Spleen (tissue), 11 donors: ENCODE measurements around the gene CLASP2. TPM values are rescaled to one million over a fixed set of nuclear protein-coding genes. Genes with fewer than 3 reads are reported as not detected.
A peak's percentile ranks its signal among the peaks of the same experiment; 100 is the strongest.
"Not testable (repeated sequence)": the region's sequence is repeated elsewhere in the genome, so short reads cannot be mapped to it uniquely, and the experiment has no call there.

Source experiments
- DNase-seq: peaks from one replicate; pipeline ENCODE4 v3.0.0-alpha.2; 2020
- H3K27ac ChIP-seq, 8 donors: fragments of 200-600 bp; sonication (generic) in 7 of 8; 1 replicate in 4 of 8; 2 replicates in 4 of 8; pipeline versions ENCODE4 v1.5.0 to v1.8.0; 2016 to 2021; ENCODE audit warnings: inconsistent platforms in 4 of 8, mild to moderate bottlenecking in 4 of 8, moderate library complexity in 1 of 8
- H3K27me3 ChIP-seq, 7 donors: fragments of 200-600 bp; sonication (generic) in 6 of 7; replicated peaks in 1 of 7; 1 replicate in 4 of 7; 2 replicates in 3 of 7; pipeline versions ENCODE4 v1.5.0 to v1.8.0; 2016 to 2021; ENCODE audit warnings: inconsistent platforms in 3 of 7, mild to moderate bottlenecking in 1 of 7
- H3K36me3 ChIP-seq, 6 donors: fragments of 200-600 bp; sonication (generic) in 5 of 6; 1 replicate in 4 of 6; 2 replicates in 2 of 6; pipeline versions ENCODE4 v1.5.0 to v1.8.0; 2016 to 2021; ENCODE audit warnings: inconsistent platforms in 2 of 6
- H3K4me1 ChIP-seq, 6 donors: fragments of 200-600 bp; sonication (generic) in 5 of 6; 1 replicate in 3 of 6; 2 replicates in 3 of 6; pipeline versions ENCODE4 v1.5.0 to v1.8.0; 2016 to 2021; ENCODE audit warnings: inconsistent platforms in 3 of 6
- H3K4me3 ChIP-seq, 8 donors: fragments of 200-600 bp; sonication (generic) in 7 of 8; 1 replicate in 4 of 8; 2 replicates in 4 of 8; pipeline versions ENCODE4 v1.5.0 to v1.8.0; 2016 to 2021; ENCODE audit warnings: inconsistent platforms in 4 of 8, mild to moderate bottlenecking in 4 of 8, moderate library complexity in 2 of 8
- H3K9me3 ChIP-seq, 8 donors: fragments of 200-600 bp; sonication (generic) in 7 of 8; 1 replicate in 4 of 8; 2 replicates in 4 of 8; pipeline versions ENCODE4 v1.5.0 to v1.8.0; 2016 to 2021; ENCODE audit warnings: inconsistent platforms in 4 of 8
- CTCF ChIP-seq, 11 experiments: fragments of 200-600 bp in 7 of 11; fragments of 450-650 bp in 4 of 11; sonication (generic) in 4 of 11; IDR thresholded peaks in 8 of 11; conservative IDR thresholded peaks in 3 of 11; 1 replicate in 7 of 11; 2 replicates in 4 of 11; pipeline versions ENCODE4 v1.4.0 to v1.8.0; 2016 to 2021; ENCODE audit warnings: antibody characterized with exemption in 11 of 11, inconsistent platforms in 4 of 11, mild to moderate bottlenecking in 1 of 11
- POLR2A ChIP-seq, 3 donors: fragments of 450-650 bp; IDR thresholded peaks; one replicate each; pipeline ENCODE4 v1.5.1; 2017; ENCODE audit warnings: antibody characterized with exemption in 3 of 3, mild to moderate bottlenecking in 1 of 3
- POLR2AphosphoS5 ChIP-seq, 3 donors: sonication (generic); formaldehyde crosslinking; IDR thresholded peaks; one replicate each; pipeline ENCODE4 v1.5.1; 2017; ENCODE audit warnings: antibody characterized with exemption in 3 of 3
- WGBS, 5 donors: extraction: QIAGEN DNeasy Blood & Tissue Kit in 3 of 5; methylation state at CpG; one replicate each; pipeline versions ENCODE4 v1.1.5 to v1.1.7; 2013 to 2018; 5-methylcytosine and 5-hydroxymethylcytosine counted together
- intact Hi-C: fragments of 100-400 bp; cut with DNase I; formaldehyde crosslinking; loops from one replicate; pipeline ENCODE4 v1.15.0; 2023; ENCODE audit warnings: low total_unique reads
- polyA plus RNA-seq, 3 donors: library from polyadenylated mRNA; stranded (reverse); fragments of 200-250 nt; gene quantifications; one replicate each; pipeline ENCODE4 v1.2.1, GENCODE V29; 2013
- total RNA-seq, 7 donors: library from RNA; depleted of rRNA in 3 of 7; stranded (reverse); fragments of >200 nt in 3 of 7; fragmentation: NEBNext Ultra II Directional in 4 of 7; extraction: Animal tissue kit (Norgen Biotek cat#: 25700) in 4 of 7; gene quantifications; one replicate each; pipeline versions ENCODE4 v1.1.0 to v1.2.1, GENCODE V29; 2016 to 2021
- donor health status: healthy with polysubstance abuse.
- donor health status: DM: no; HTN: no; CAD: no; lungs with moderate emphysema.
- donor health status: DM: no; HTN: no; CAD: no.
- donor health status: Bipolar disorder and iron deficiency.
- donor health status: healthy.
- donor health status: DM: no; HTN: no; CAD: no.
- donor health status: DM: yes; HTN: yes; CAD: no.

The CLASP2 gene
- total and polyA plus RNA-seq, 10 donors: 8.7 to 200 (median 72.5) TPM

GRCh38 chr3:33458446-33458845 lies 259.6 kb downstream of the CLASP2 start:
- intact Hi-C loops: no loop called here
- no peak overlapping the region for H3K27ac ChIP-seq
- H3K27me3 ChIP-seq: no peaks in the 10 kb centered on the region
- no peaks in the 10 kb centered on the region for H3K4me1 ChIP-seq
- WGBS, 5 donors: 78 to 100% (median 95%) methylated on average over 3 of the region's 3 CpGs
- peaks cover 0 to 13% (median 0%) of the 10 kb centered on the region in 6 donors for H3K36me3 ChIP-seq
- H3K4me3 ChIP-seq: no peak overlapping the region
- TF ChIP-seq POLR2A (IDR thresholded peaks at IDR 0.05) (no peak), POLR2AphosphoS5 (IDR thresholded peaks at IDR 0.05) (no peak), CTCF (IDR thresholded peaks at IDR 0.05 in 8 of 11, conservative IDR thresholded peaks at IDR 0.05 in 3 of 11) (no peak)
- peaks cover 5 to 56% (median 37%) of the 10 kb centered on the region in 8 donors for H3K9me3 ChIP-seq
- DNase-seq: no peak

GRCh38 chr3:33456756-33457155 lies 261.3 kb downstream of the CLASP2 start:
- DNase-seq: no peak
- Histone ChIP-seq H3K4me3 (no peak overlapping the region), H3K27me3 (no peaks in the 10 kb centered on the region), H3K9me3 (peaks cover 5 to 59% (median 42%) of the 10 kb centered on the region in 8 donors), H3K36me3 (peaks cover 0 to 13% (median 0%) of the 10 kb centered on the region in 6 donors), H3K4me1 (no peaks in the 10 kb centered on the region), H3K27ac (no peak overlapping the region)
- intact Hi-C loops: no loop called here
- 79 to 96% (median 83%) methylated on average over 2 of the region's 2 CpGs for WGBS, 5 donors
- TF ChIP-seq POLR2A (IDR thresholded peaks at IDR 0.05) (no peak), POLR2AphosphoS5 (IDR thresholded peaks at IDR 0.05) (no peak), CTCF (IDR thresholded peaks at IDR 0.05 in 8 of 11, conservative IDR thresholded peaks at IDR 0.05 in 3 of 11) (no peak)

- H3K27me3 ChIP-seq: no peaks in the 10 kb centered on the region
- H3K36me3 ChIP-seq: peaks cover 0 to 7% (median 0%) of the 10 kb centered on the region in 6 donors
- no peak overlapping the region for H3K4me3 ChIP-seq
- DNase-seq: no peak
- peaks cover 0 to 25% (median 16%) of the 10 kb centered on the region in 8 donors for H3K9me3 ChIP-seq
- 90 to 98% (median 97%) methylated on average over 11 to 19 of the region's 19 CpGs for WGBS, 5 donors
- H3K4me1 ChIP-seq: no peaks in the 10 kb centered on the region
- intact Hi-C loops: no loop called here
- TF ChIP-seq CTCF (IDR thresholded peaks at IDR 0.05 in 8 of 11, conservative IDR thresholded peaks at IDR 0.05 in 3 of 11) (no peak), POLR2AphosphoS5 (IDR thresholded peaks at IDR 0.05) (no peak), POLR2A (IDR thresholded peaks at IDR 0.05) (no peak)
- H3K27ac ChIP-seq: no peak overlapping the region
Measured at GRCh38 chr3:33453331-33453761, 264.7 kb downstream of the CLASP2 start.

- DNase-seq, intact Hi-C loops, H3K27ac ChIP-seq, H3K36me3 ChIP-seq, H3K27me3 ChIP-seq, H3K4me3 ChIP-seq, H3K4me1 ChIP-seq: not testable (repeated sequence)
- 79 to 95% (median 84%) methylated on average over 1 of the region's 1 CpG for WGBS, 5 donors
- H3K9me3 ChIP-seq: peaks cover 0 to 15% (median 10%) of the 10 kb centered on the region in 8 donors
Measured at GRCh38 chr3:33451994-33452393, 266.1 kb downstream of the CLASP2 start.

GRCh38 chr3:33447958-33448357 lies 270.1 kb downstream of the CLASP2 start:
- H3K36me3 ChIP-seq: no peaks in the 10 kb centered on the region
- intact Hi-C loops: no loop called here
- no peaks in the 10 kb centered on the region for H3K27me3 ChIP-seq
- TF ChIP-seq CTCF (IDR thresholded peaks at IDR 0.05 in 8 of 11, conservative IDR thresholded peaks at IDR 0.05 in 3 of 11): no peak
- TF ChIP-seq POLR2A (IDR thresholded peaks at IDR 0.05): no peak
- no peak for TF ChIP-seq POLR2AphosphoS5 (IDR thresholded peaks at IDR 0.05)
- H3K27ac ChIP-seq: no peak overlapping the region
- 95 to 97% (median 97%) methylated on average over 15 of the region's 15 CpGs for WGBS, 5 donors
- H3K4me3 ChIP-seq: no peak overlapping the region
- no peak for DNase-seq
- peaks cover 0 to 9% (median 0%) of the 10 kb centered on the region in 6 donors for H3K4me1 ChIP-seq
- peaks cover 0 to 2% (median under 1%) of the 10 kb centered on the region in 8 donors for H3K9me3 ChIP-seq

- H3K4me1 ChIP-seq, H3K27me3 ChIP-seq, H3K9me3 ChIP-seq, DNase-seq, H3K36me3 ChIP-seq, intact Hi-C loops, H3K27ac ChIP-seq: not testable (repeated sequence)
- peak overlapping the region in 1 of 8 donors; percentile 36 for H3K4me3 ChIP-seq
- 78 to 90% (median 87%) methylated on average over 7 of the region's 7 CpGs for WGBS, 5 donors
Measured at GRCh38 chr3:33447256-33447625, 270.8 kb downstream of the CLASP2 start.
